Fibroblast of lung (primary cell): ENCODE results near the gene C16orf89.
"Not testable (repeated sequence)": the region's sequence is repeated elsewhere in the genome, so short reads cannot be mapped to it uniquely, and the experiment has no call there.

Experiments
- CTCF ChIP-seq, 2 donors: IDR thresholded peaks in 1 of 2; conservative IDR thresholded peaks in 1 of 2; 1 replicate in 1 of 2; 2 replicates in 1 of 2; pipeline ENCODE4 v1.5.1; 2011 to 2012; ENCODE audit warnings: low read length in 2 of 2, control low read depth in 1 of 2, inconsistent platforms in 1 of 2, low read depth in 1 of 2, mild to moderate bottlenecking in 1 of 2
- EZH2 ChIP-seq: IDR thresholded peaks from 2 replicates; pipeline ENCODE4 v1.5.1; 2012; ENCODE audit warnings: low read length, control low read depth, mild to moderate bottlenecking; ENCODE audit errors: missing control alignments

- not testable (repeated sequence) for TF ChIP-seq CTCF (conservative IDR thresholded peaks at IDR 0.05 in 1 of 2, IDR thresholded peaks at IDR 0.05 in 1 of 2; ENCODE audit: low read depth in 1 of 2, low read length in 2 of 2); EZH2
Observed at GRCh38 chr16:5083646-5084045, 17.9 kb upstream of the C16orf89 start.
